CD8-positive, alpha-beta memory T cell (primary cell): ENCODE data around the gene ADAM12. TPM values are rescaled to one million over a fixed set of nuclear protein-coding genes. Genes with fewer than 3 reads are reported as not detected.

Experiments used
- CTCF ChIA-PET: fragments of 350-600 bp; sonication (Branson Sonifier 250); formaldehyde crosslinking; loops from one replicate; lab custom pipeline; 2021; ENCODE audit warnings: antibody characterized with exemption; lab: Charles Lee
- POLR2A ChIA-PET: fragments of 350-600 bp; sonication (Branson Sonifier 250); formaldehyde crosslinking; loops from one replicate; lab custom pipeline; 2021; ENCODE audit warnings: antibody characterized with exemption; lab: Charles Lee
- DNase-seq, 5 donors: peaks; one replicate each; pipeline versions ENCODE4 v3.0.0 to v3.0.0-alpha.2; 2020 to 2022; ENCODE audit warnings: mixed read lengths in 1 of 5
- H3K27ac ChIP-seq: one replicate; pipeline ENCODE4 v1.7.0; 2013; ENCODE audit warnings: low read depth, mild to moderate bottlenecking, low read length, moderate library complexity
- H3K27me3 ChIP-seq: 2 replicates; pipeline ENCODE4 v1.7.0; 2013; ENCODE audit warnings: low read length, mild to moderate bottlenecking; ENCODE audit not compliant: insufficient read depth, poor library complexity, severe bottlenecking
- H3K36me3 ChIP-seq: 2 replicates; pipeline ENCODE4 v1.7.0; 2013; ENCODE audit warnings: mild to moderate bottlenecking, low read length, moderate library complexity; ENCODE audit not compliant: insufficient read depth
- H3K4me1 ChIP-seq: 2 replicates; pipeline ENCODE4 v1.7.0; 2013; ENCODE audit warnings: mild to moderate bottlenecking, low read length, moderate library complexity; ENCODE audit not compliant: insufficient read depth
- H3K4me3 ChIP-seq: 2 replicates; pipeline ENCODE4 v1.7.0; 2013; ENCODE audit warnings: mild to moderate bottlenecking, low read length
- H3K9me3 ChIP-seq: 2 replicates; pipeline ENCODE4 v1.7.0; 2013; ENCODE audit warnings: mild to moderate bottlenecking, low read length
- H3K27ac Mint-ChIP-seq, 8 donors: one replicate each; pipeline ENCODE4 v1.8.0; 2020 to 2021; ENCODE audit warnings: mixed read lengths in 8 of 8, mild to moderate bottlenecking in 6 of 8, inconsistent platforms in 3 of 8, moderate library complexity in 3 of 8
- H3K27me3 Mint-ChIP-seq, 2 donors: one replicate each; pipeline ENCODE4 v1.8.0; 2020 to 2021; ENCODE audit warnings: mixed read lengths in 2 of 2, mild to moderate bottlenecking in 1 of 2, moderate library complexity in 1 of 2
- H3K36me3 Mint-ChIP-seq, 3 donors: one replicate each; pipeline ENCODE4 v1.8.0; 2020 to 2021; ENCODE audit warnings: mixed read lengths in 3 of 3, inconsistent platforms in 1 of 3, mild to moderate bottlenecking in 1 of 3
- H3K4me1 Mint-ChIP-seq, 3 donors: one replicate each; pipeline ENCODE4 v1.8.0; 2020 to 2021; ENCODE audit warnings: mixed read lengths in 3 of 3, inconsistent platforms in 1 of 3, mild to moderate bottlenecking in 1 of 3
- H3K4me3 Mint-ChIP-seq, 7 donors: one replicate each; pipeline ENCODE4 v1.8.0; 2020 to 2021; ENCODE audit warnings: mixed read lengths in 7 of 7, mild to moderate bottlenecking in 6 of 7, moderate library complexity in 4 of 7, inconsistent platforms in 2 of 7
- H3K9me3 Mint-ChIP-seq, 5 donors: one replicate each; pipeline ENCODE4 v1.8.0; 2020 to 2022; ENCODE audit warnings: mixed read lengths in 5 of 5, mild to moderate bottlenecking in 3 of 5, moderate library complexity in 2 of 5, inconsistent platforms in 1 of 5
- polyA plus RNA-seq: library from polyadenylated mRNA; unstranded; fragments of 300-500 nt; fragmentation: Illumina TruSeq; gene quantifications from one replicate; pipeline ENCODE4 v1.2.3, GENCODE V29; 2021
- total RNA-seq, 2 experiments: library from RNA; stranded (reverse); gene quantifications; one replicate each; pipeline ENCODE4 v1.2.3, GENCODE V29; 2021

The ADAM12 gene
- total and polyA plus RNA-seq, 3 experiments from 2014 or later = 0.11 to 6.4 (median 0.31) TPM

DNA sequence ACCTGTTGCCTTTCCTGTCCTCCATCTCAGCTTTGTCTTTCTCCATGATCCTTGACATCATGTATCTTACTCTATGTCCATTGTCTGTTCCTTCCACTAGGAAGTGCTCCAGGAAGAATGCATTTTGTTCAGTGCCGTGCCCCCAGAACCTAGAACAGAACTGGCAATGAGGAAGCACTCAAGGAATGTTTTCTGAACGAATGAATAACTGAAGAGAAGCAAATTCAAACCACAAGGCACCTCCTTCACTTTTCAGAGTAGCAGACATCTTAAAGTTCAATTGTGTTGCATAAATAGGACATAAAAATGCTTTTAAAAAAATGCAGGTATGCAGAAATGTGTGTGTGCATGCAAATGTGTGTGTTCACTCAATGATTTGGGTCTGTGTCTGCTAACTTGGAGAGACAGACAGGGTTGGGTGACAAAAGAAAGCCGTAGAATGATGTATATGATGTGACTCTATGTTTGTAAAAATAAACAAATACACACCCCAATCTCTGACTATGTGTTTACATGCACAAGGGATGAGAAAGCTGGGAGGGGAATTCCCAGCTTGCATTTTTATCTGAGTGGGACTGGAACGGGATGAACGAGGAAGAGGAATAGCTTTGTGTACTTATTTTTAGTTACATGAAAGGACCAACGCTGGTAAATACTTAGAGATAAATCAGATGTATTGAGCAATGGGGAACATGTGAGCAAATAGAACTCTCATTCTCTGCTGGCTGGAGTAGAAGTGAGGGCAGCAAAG is 254.2 kb downstream of the ADAM12 start:
- Mint-ChIP-seq H3K36me3 (no peaks in the 10 kb centered on the region), H3K4me3 (no peak overlapping the region), H3K27me3 (no peaks in the 10 kb centered on the region), H3K27ac (no peak overlapping the region), H3K9me3 (peaks cover 0 to 5% (median 0%) of the 10 kb centered on the region in 5 donors), H3K4me1 (peaks cover 0 to 9% (median 8%) of the 10 kb centered on the region in 3 donors)
- POLR2A ChIA-PET = no interaction called here
- H3K27ac ChIP-seq = no peak overlapping the region
- no peaks in the 10 kb centered on the region for H3K36me3 ChIP-seq
- no peak for DNase-seq
- no peak overlapping the region for H3K4me3 ChIP-seq
- no peaks in the 10 kb centered on the region for H3K9me3 ChIP-seq
- CTCF ChIA-PET = no interaction called here
- no peaks in the 10 kb centered on the region for H3K4me1 ChIP-seq
- H3K27me3 ChIP-seq = no peaks in the 10 kb centered on the region

DNA sequence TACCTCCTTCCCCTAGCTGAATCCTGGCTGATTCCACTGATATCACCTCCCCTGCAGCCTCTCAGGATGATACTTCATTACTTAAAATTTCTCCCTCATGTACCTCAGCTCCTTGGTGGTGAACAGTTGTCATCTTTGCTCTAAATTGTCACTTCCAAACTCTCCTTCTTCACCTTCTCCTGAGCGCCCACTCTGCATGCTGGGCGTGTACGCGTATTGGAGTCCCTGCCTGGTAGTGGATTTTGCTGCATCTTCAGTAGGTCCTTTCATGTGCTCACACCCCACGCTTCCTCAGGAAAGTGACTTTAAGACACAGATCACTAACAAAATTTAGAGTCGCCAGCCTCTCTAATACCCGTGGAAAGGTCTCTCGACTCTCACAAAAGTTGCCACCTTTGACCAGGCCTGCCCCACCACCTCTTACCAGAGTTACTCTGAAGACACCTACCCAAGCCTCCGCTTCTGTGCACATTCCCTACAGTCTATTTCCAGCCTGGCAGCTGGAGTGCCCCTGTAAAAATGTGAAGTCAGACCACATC is 255.1 kb downstream of the ADAM12 start:
- Mint-ChIP-seq H3K36me3 (no peaks in the 10 kb centered on the region), H3K27me3 (no peaks in the 10 kb centered on the region), H3K4me3 (no peak overlapping the region), H3K27ac (peak overlapping the region in 1 of 8 donors; percentile 73), H3K9me3 (peaks cover 0 to 3% (median 2%) of the 10 kb centered on the region in 5 donors), H3K4me1 (peaks cover 0 to 9% (median 8%) of the 10 kb centered on the region in 3 donors)
- Histone ChIP-seq H3K27me3 (no peaks in the 10 kb centered on the region), H3K4me1 (no peaks in the 10 kb centered on the region), H3K27ac (no peak overlapping the region), H3K4me3 (no peak overlapping the region), H3K36me3 (no peaks in the 10 kb centered on the region), H3K9me3 (no peaks in the 10 kb centered on the region)
- DNase-seq = no peak
- POLR2A ChIA-PET = no interaction called here
- CTCF ChIA-PET = no interaction called here

DNA sequence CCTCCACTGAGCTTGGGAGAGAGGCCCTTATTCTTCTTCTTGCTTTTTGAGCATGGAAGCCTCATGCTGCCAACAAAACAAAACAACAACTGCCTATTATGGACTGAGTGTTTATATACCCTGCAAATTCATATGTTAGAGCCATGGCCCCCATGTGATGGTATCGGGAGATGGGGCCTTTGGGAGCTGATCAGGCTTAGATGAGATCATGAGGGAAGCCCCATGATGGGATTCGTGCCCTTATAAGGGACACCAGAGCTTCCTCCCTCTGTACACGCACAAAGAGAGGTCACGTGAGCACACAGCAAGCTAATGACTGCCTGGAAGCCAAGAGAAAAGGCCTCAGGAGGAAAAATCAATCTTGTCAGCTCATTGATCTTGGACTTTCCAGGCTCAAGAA is 256.9 kb downstream of the ADAM12 start:
- Mint-ChIP-seq H3K27me3 (peaks cover 0 to 1% of the 10 kb centered on the region in 2 donors), H3K9me3 (peaks cover 0 to 4% (median 2%) of the 10 kb centered on the region in 5 donors), H3K4me1 (peaks cover 0 to 7% (median 7%) of the 10 kb centered on the region in 3 donors), H3K36me3 (no peaks in the 10 kb centered on the region), H3K4me3 (no peak overlapping the region), H3K27ac (no peak overlapping the region)
- CTCF ChIA-PET = no interaction called here
- Histone ChIP-seq H3K9me3 (no peaks in the 10 kb centered on the region), H3K36me3 (no peaks in the 10 kb centered on the region), H3K4me3 (no peak overlapping the region), H3K27ac (no peak overlapping the region), H3K27me3 (no peaks in the 10 kb centered on the region), H3K4me1 (no peaks in the 10 kb centered on the region)
- POLR2A ChIA-PET = no interaction called here
- DNase-seq = no peak

DNA sequence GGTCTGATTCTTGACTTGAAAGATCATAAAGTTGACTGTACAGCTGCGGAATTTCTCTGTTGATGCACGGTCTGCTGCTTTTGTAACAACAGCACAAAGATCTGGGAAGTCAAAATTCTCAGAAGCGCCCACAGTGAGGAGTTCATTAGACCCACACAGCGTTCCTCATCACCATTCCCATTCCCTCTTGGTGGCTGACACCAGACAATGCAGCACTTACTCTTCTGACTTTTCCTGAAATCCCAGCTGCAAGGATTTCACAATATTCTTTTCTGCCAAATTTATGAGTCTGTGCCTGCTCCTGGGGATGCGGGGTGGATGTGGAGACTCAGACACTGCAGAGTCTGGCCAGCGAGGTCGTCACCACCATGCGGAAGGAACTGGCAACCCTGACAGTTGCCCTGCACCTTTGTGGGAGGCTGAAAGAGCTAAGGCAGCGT is 258.0 kb downstream of the ADAM12 start:
- H3K27me3 ChIP-seq = no peaks in the 10 kb centered on the region
- CTCF ChIA-PET = no interaction called here

DNA sequence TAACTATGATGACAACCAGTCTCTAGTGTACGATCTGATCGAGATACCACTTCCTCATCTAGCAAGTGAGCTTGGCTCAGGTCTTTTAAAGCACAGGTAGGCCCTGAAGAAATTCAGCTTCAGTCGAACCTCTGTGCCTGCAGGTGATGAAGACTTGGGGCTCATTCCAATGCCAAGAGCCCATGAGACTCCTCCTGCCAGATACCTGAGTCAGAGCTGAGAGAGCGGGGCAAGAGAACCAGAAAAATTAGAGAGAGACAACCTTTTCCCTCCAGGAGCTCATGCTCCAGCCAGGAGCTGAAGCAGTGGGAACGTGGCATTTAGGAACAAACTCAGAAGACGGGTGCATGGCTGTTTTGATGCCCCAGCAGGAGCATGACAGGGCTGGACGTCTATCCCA is 259.3 kb downstream of the ADAM12 start:
- Histone ChIP-seq H3K9me3 (no peaks in the 10 kb centered on the region), H3K4me3 (no peak overlapping the region), H3K27ac (no peak overlapping the region), H3K27me3 (no peaks in the 10 kb centered on the region), H3K4me1 (no peaks in the 10 kb centered on the region), H3K36me3 (no peaks in the 10 kb centered on the region)
- peaks cover 0 to 1% of the 10 kb centered on the region in 2 donors for H3K27me3 Mint-ChIP-seq
- DNase-seq = no peak
- ChIA-PET CTCF (no interaction called here), POLR2A (no interaction called here)
- peaks cover 0 to 2% (median 0%) of the 10 kb centered on the region in 3 donors for H3K4me1 Mint-ChIP-seq
- no peak overlapping the region for H3K4me3 Mint-ChIP-seq
- no peak overlapping the region for H3K27ac Mint-ChIP-seq
- no peaks in the 10 kb centered on the region for H3K36me3 Mint-ChIP-seq
- peaks cover 0 to 4% (median 2%) of the 10 kb centered on the region in 5 donors for H3K9me3 Mint-ChIP-seq

More for the DNA sequence above, 258.0 kb downstream of the ADAM12 start:
- H3K9me3 Mint-ChIP-seq = peaks cover 0 to 4% (median 2%) of the 10 kb centered on the region in 5 donors
- Histone ChIP-seq H3K4me3 (no peak overlapping the region), H3K27ac (no peak overlapping the region), H3K9me3 (no peaks in the 10 kb centered on the region), H3K36me3 (no peaks in the 10 kb centered on the region), H3K4me1 (no peaks in the 10 kb centered on the region)
- no peak overlapping the region for H3K4me3 Mint-ChIP-seq
- POLR2A ChIA-PET = no interaction called here
- H3K36me3 Mint-ChIP-seq = no peaks in the 10 kb centered on the region
- peaks cover 0 to 2% (median 0%) of the 10 kb centered on the region in 3 donors for H3K4me1 Mint-ChIP-seq
- no peak overlapping the region for H3K27ac Mint-ChIP-seq
- H3K27me3 Mint-ChIP-seq = peaks cover 0 to 1% of the 10 kb centered on the region in 2 donors
- no peak for DNase-seq

DNA sequence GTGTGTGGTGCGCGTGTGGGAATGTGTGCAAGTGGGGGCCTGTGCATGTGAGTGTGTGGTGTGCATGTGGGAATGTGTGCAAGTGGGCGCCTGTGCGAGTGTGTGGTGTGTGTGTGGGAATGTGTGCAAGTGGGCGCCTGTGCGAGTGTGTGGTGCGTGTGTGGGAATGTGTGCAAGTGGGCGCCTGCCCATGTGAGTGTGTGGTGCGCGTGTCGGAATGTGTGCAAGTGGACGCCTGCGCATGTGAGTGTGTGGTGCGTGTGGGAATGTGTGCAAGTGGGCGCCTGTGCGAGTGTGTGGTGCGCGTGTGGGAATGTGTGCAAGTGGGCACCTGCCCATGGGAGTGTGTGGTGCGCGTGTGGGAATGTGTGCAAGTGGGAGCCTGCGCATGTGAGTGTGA is 259.7 kb downstream of the ADAM12 start:
- no peaks in the 10 kb centered on the region for H3K9me3 ChIP-seq
- DNase-seq = no peak
- H3K27ac ChIP-seq = no peak overlapping the region
- no peaks in the 10 kb centered on the region for H3K36me3 ChIP-seq
- no peaks in the 10 kb centered on the region for H3K4me1 ChIP-seq
- peaks cover 0 to 4% (median under 1%) of the 10 kb centered on the region in 5 donors for H3K9me3 Mint-ChIP-seq
- peak overlapping the region in 3 of 8 donors; percentile 7 to 47 (median 18) for H3K27ac Mint-ChIP-seq
- H3K27me3 Mint-ChIP-seq = peaks cover 0 to 1% of the 10 kb centered on the region in 2 donors
- no peak overlapping the region for H3K4me3 ChIP-seq
- H3K4me3 Mint-ChIP-seq = no peak overlapping the region
- H3K27me3 ChIP-seq = no peaks in the 10 kb centered on the region
- H3K36me3 Mint-ChIP-seq = no peaks in the 10 kb centered on the region
- ChIA-PET CTCF (no interaction called here), POLR2A (no interaction called here)
- H3K4me1 Mint-ChIP-seq = peaks cover 0 to 2% (median 0%) of the 10 kb centered on the region in 3 donors

DNA sequence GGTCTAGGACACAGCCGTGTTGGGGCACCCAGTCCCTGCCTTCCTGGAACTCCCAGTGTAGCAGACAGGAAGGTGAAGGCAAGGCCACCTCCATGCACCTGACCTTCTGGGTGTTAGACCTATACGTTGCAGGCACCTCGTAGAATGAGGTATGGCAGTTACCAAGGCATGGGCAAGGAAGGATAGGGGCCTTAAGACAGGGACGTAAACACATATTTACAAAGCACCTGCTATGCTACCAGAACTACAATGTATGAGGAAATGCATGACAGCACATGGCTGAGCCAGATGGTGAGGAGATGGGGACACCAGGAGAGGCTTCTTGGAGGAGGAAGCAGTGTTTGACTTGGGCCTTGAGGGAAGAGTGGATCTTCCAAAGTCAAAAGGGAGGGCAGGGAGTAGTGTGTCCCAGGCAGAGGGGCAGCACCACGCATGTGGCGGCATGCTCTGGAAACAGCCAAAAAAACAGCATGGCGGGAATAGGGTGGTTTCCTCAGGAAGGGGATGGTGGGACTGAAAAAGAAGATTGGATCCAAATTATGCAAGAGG is 260.7 kb downstream of the ADAM12 start:
- no peaks in the 10 kb centered on the region for H3K4me1 ChIP-seq
- no peaks in the 10 kb centered on the region for H3K9me3 ChIP-seq
- Mint-ChIP-seq H3K36me3 (no peaks in the 10 kb centered on the region), H3K27me3 (peaks cover 0 to 1% of the 10 kb centered on the region in 2 donors), H3K4me1 (peaks cover 0 to 2% (median 0%) of the 10 kb centered on the region in 3 donors), H3K4me3 (no peak overlapping the region), H3K9me3 (peaks cover 0 to 4% (median 0%) of the 10 kb centered on the region in 5 donors), H3K27ac (peak overlapping the region in 1 of 8 donors; percentile 51)
- H3K27me3 ChIP-seq = no peaks in the 10 kb centered on the region
- no peak overlapping the region for H3K27ac ChIP-seq
- ChIA-PET POLR2A (no interaction called here), CTCF (no interaction called here)
- H3K36me3 ChIP-seq = no peaks in the 10 kb centered on the region
- no peak for DNase-seq
- no peak overlapping the region for H3K4me3 ChIP-seq

DNA sequence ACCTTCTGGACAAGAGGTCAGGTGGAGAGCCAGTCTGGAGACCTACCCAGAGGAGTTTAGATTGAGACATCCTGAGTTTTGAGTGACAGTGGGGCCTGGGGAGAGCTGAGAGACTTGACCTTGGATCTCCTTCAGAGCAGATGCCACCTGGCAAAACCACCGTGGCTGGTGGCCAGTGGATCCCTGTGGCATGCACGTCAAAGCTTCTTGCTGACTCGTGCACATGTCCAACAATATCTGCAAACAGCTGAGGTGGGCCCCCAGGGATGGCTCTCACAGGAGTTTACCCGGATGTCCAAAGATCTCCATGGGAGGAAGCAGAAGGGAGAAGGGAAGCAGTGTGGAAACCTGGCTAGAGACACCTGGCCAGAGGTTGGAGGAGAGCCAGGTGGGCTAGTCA is 261.4 kb downstream of the ADAM12 start:
- ChIA-PET POLR2A (no interaction called here), CTCF (no interaction called here)
- H3K4me1 ChIP-seq = no peaks in the 10 kb centered on the region
- no peaks in the 10 kb centered on the region for H3K27me3 ChIP-seq
- no peaks in the 10 kb centered on the region for H3K9me3 ChIP-seq
- Mint-ChIP-seq H3K27me3 (peaks cover 0 to 1% of the 10 kb centered on the region in 2 donors), H3K27ac (peak overlapping the region in 1 of 8 donors; percentile 63), H3K4me3 (no peak overlapping the region), H3K36me3 (no peaks in the 10 kb centered on the region), H3K9me3 (peaks cover 0 to 4% (median 0%) of the 10 kb centered on the region in 5 donors), H3K4me1 (peaks cover 0 to 2% (median 0%) of the 10 kb centered on the region in 3 donors)
- DNase-seq = no peak
- no peak overlapping the region for H3K27ac ChIP-seq
- H3K36me3 ChIP-seq = no peaks in the 10 kb centered on the region
- H3K4me3 ChIP-seq = no peak overlapping the region
